A549 (cell line): ENCODE data around the gene DYNC2H1. TPM values are rescaled to one million over a fixed set of nuclear protein-coding genes. Genes with fewer than 3 reads are reported as not detected.

Experiments
- ATAC-seq, 2 experiments: fragments of 200-7000 bp in 1 of 2; fragments of >200 bp in 1 of 2; cut with Nextera tagmentation in 1 of 2; cut with Tn5 transposase in 1 of 2; 3 replicates each; pipeline versions ENCODE4 v1.8.0 to v1.9.1; 2018 to 2020; ENCODE audit warnings: mild to moderate bottlenecking in 1 of 2, moderate library complexity in 1 of 2
- CTCF ChIA-PET: fragments of 300-600 bp; sonication (Branson Sonifier 250); formaldehyde crosslinking; extraction: SDS; loops from one replicate; lab custom pipeline; 2021; ENCODE audit warnings: antibody characterized with exemption, inconsistent platforms; lab: Yijun Ruan, JAX
- POLR2A ChIA-PET: fragments of 350-600 bp; formaldehyde crosslinking; extraction: SDS; loops from one replicate; lab custom pipeline; 2021; ENCODE audit warnings: antibody characterized with exemption, inconsistent platforms; lab: Yijun Ruan, JAX
- DNase-seq, 2 experiments: peaks; one replicate each; pipeline versions ENCODE4 v3.0.0 to v3.0.0-alpha.2; 2011 to 2016; ENCODE audit warnings: low read depth in 1 of 2, low spot score in 1 of 2
- FAIRE-seq: peaks from 2 replicates; lab custom pipeline; 2011; peaks lifted over from hg19 to GRCh38; lab: Jason Lieb, UNC
- H3K27ac ChIP-seq, 2 experiments: fragments of >200 bp; sonication (Bioruptor Twin); formaldehyde crosslinking; 3 replicates each; pipeline ENCODE4 v1.5.1; 2016 to 2017
- H3K4me1 ChIP-seq: fragments of >200 bp; sonication (Bioruptor Twin); formaldehyde crosslinking; 3 replicates; pipeline ENCODE4 v1.6.1; 2016
- H3K4me2 ChIP-seq: fragments of >200 bp; sonication (Bioruptor Twin); formaldehyde crosslinking; 3 replicates; pipeline ENCODE4 v1.6.1; 2016
- H3K4me3 ChIP-seq: fragments of >200 bp; sonication (Bioruptor Twin); formaldehyde crosslinking; 3 replicates; pipeline ENCODE4 v1.5.1; 2016
- H3K9me3 ChIP-seq: fragments of >200 bp; sonication (Bioruptor Twin); formaldehyde crosslinking; 3 replicates; pipeline ENCODE4 v1.6.1; 2016
- ATOH8 ChIP-seq: fragments of 250-450 bp; sonication (Bioruptor Pico); IDR thresholded peaks from 2 replicates; pipeline ENCODE4 v1.5.0; 2020; ENCODE audit warnings: low read depth, mild to moderate bottlenecking, moderate library complexity
- BCL3 ChIP-seq: fragments of >200 bp; sonication (Bioruptor Twin); formaldehyde crosslinking; IDR thresholded peaks from 3 replicates; pipeline ENCODE4 v1.6.1; 2016
- CBX8 ChIP-seq: fragments of 200-600 bp; sonication (generic); IDR thresholded peaks from 2 replicates; pipeline ENCODE4 v1.6.1; 2016
- CEBPB ChIP-seq, 2 experiments: fragments of >200 bp in 1 of 2; sonication (Bioruptor Twin) in 1 of 2; formaldehyde crosslinking in 1 of 2; IDR thresholded peaks; 2 replicates each; pipeline ENCODE4 v1.6.1; 2012 to 2016
- GATA3 ChIP-seq: IDR thresholded peaks from 2 replicates; pipeline ENCODE4 v1.6.1; 2012; ENCODE audit warnings: borderline replicate concordance
- HMGXB4 ChIP-seq: fragments of 250-450 bp; sonication (Bioruptor Pico); IDR thresholded peaks from 2 replicates; pipeline ENCODE4 v1.5.0; 2021; ENCODE audit warnings: mild to moderate bottlenecking, moderate library complexity, borderline replicate concordance
- HOXA7 ChIP-seq: fragments of 250-450 bp; sonication (Bioruptor Pico); IDR thresholded peaks from 2 replicates; pipeline ENCODE4 v1.5.0; 2020; ENCODE audit warnings: mild to moderate bottlenecking, moderate library complexity
- HOXB13 ChIP-seq: fragments of 250-450 bp; sonication (Bioruptor Pico); IDR thresholded peaks from 2 replicates; pipeline ENCODE4 v1.5.0; 2020; ENCODE audit warnings: low read depth, mild to moderate bottlenecking, moderate library complexity
- JUNB ChIP-seq: fragments of >200 bp; sonication (Bioruptor Twin); formaldehyde crosslinking; IDR thresholded peaks from 2 replicates; pipeline ENCODE4 v1.6.1; 2016
- KDM1A ChIP-seq: fragments of 200-600 bp; sonication (generic); IDR thresholded peaks from 2 replicates; pipeline ENCODE4 v1.6.1; 2016; ENCODE audit warnings: low read depth, mild to moderate bottlenecking
- NPAS2 ChIP-seq: fragments of 250-450 bp; sonication (Bioruptor Pico); IDR thresholded peaks from 2 replicates; pipeline ENCODE4 v1.8.0; 2022; ENCODE audit warnings: mild to moderate bottlenecking, moderate library complexity, borderline replicate concordance
- PBX3 ChIP-seq: IDR thresholded peaks from 2 replicates; pipeline ENCODE4 v1.6.1; 2012
- PHF8 ChIP-seq: fragments of 200-600 bp; sonication (generic); IDR thresholded peaks from 2 replicates; pipeline ENCODE4 v1.6.1; 2016; ENCODE audit warnings: low read depth, mild to moderate bottlenecking, antibody characterized with exemption, moderate library complexity, borderline replicate concordance
- POLR2A ChIP-seq: IDR thresholded peaks from 2 replicates; pipeline ENCODE4 v1.6.1; 2012; ENCODE audit warnings: mild to moderate bottlenecking, low read length
- RCOR1 ChIP-seq: fragments of 150-350 bp; IDR thresholded peaks from 2 replicates; pipeline ENCODE4 v1.6.1; 2014; ENCODE audit warnings: antibody characterized with exemption, low read length, low read depth
- SREBF2 ChIP-seq: fragments of 450-650 bp; IDR thresholded peaks from 2 replicates; pipeline ENCODE4 v1.6.1; 2014; ENCODE audit warnings: mild to moderate bottlenecking, moderate library complexity
- TFCP2L1 ChIP-seq: fragments of 250-450 bp; sonication (Bioruptor Pico); IDR thresholded peaks from 2 replicates; pipeline ENCODE4 v1.5.0; 2021; ENCODE audit warnings: mild to moderate bottlenecking
- ZFP36 ChIP-seq: fragments of 450-650 bp; IDR thresholded peaks from 2 replicates; pipeline ENCODE4 v1.6.1; 2014; ENCODE audit warnings: borderline replicate concordance; ENCODE audit not compliant: partially characterized antibody
- WGBS: methylation state at CpG from one replicate; pipeline ENCODE4 v1.1.6; 2017; ENCODE audit errors: missing lambda C conversion rate; 5-methylcytosine and 5-hydroxymethylcytosine counted together
- polyA plus RNA-seq, 4 experiments: library from polyadenylated mRNA; depleted of rRNA in 3 of 4; stranded (reverse); fragments of >200 nt; fragmentation: RNase III in 1 of 4; extraction: RNeasy Plus Mini Kit Qiagen cat#74134 plus additional on column Dnase treatment in 1 of 4; gene quantifications; 2 replicates in 3 of 4; 3 replicates in 1 of 4; pipeline ENCODE4 v1.2.3, GENCODE V29; 2011 to 2017
- TF ChIP-seq, protein P1 (sequence below): fragments of 200-600 bp; sonication (generic); IDR thresholded peaks from 2 replicates; pipeline ENCODE4 v1.6.1; 2016; ENCODE audit warnings: antibody characterized with exemption, mild to moderate bottlenecking, moderate library complexity

The DYNC2H1 gene
- polyA plus RNA-seq, 2 of the 4 experiments (the other 2 are of a cell fraction): 4.9 to 14.8 TPM

GRCh38 chr11:103091064-103091800 lies 18.0 kb upstream of the DYNC2H1 start:
- Histone ChIP-seq H3K4me2 (peak overlapping the region; percentile 90), H3K4me3 (peak overlapping the region; percentile 58), H3K4me1 (peaks cover 15% of the 10 kb centered on the region; the same call in 2 of the 3 replicates), H3K27ac (peak overlapping the region; percentile 77 to 95), H3K9me3 (no peaks in the 10 kb centered on the region)
- peak; percentile 68 to 77 for ATAC-seq
- TF ChIP-seq GATA3: no peak
- no peak for TF ChIP-seq HOXA7 (CRISPR knock-in tag)
- no peak for TF ChIP-seq RCOR1
- TF ChIP-seq BCL3: no peak
- no peak for TF ChIP-seq PBX3
- TF ChIP-seq, protein P1, sequence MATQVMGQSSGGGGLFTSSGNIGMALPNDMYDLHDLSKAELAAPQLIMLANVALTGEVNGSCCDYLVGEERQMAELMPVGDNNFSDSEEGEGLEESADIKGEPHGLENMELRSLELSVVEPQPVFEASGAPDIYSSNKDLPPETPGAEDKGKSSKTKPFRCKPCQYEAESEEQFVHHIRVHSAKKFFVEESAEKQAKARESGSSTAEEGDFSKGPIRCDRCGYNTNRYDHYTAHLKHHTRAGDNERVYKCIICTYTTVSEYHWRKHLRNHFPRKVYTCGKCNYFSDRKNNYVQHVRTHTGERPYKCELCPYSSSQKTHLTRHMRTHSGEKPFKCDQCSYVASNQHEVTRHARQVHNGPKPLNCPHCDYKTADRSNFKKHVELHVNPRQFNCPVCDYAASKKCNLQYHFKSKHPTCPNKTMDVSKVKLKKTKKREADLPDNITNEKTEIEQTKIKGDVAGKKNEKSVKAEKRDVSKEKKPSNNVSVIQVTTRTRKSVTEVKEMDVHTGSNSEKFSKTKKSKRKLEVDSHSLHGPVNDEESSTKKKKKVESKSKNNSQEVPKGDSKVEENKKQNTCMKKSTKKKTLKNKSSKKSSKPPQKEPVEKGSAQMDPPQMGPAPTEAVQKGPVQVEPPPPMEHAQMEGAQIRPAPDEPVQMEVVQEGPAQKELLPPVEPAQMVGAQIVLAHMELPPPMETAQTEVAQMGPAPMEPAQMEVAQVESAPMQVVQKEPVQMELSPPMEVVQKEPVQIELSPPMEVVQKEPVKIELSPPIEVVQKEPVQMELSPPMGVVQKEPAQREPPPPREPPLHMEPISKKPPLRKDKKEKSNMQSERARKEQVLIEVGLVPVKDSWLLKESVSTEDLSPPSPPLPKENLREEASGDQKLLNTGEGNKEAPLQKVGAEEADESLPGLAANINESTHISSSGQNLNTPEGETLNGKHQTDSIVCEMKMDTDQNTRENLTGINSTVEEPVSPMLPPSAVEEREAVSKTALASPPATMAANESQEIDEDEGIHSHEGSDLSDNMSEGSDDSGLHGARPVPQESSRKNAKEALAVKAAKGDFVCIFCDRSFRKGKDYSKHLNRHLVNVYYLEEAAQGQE: no peak
- no peak for TF ChIP-seq KDM1A
- no peak for TF ChIP-seq JUNB
- TF ChIP-seq POLR2A: no peak
- no peak for TF ChIP-seq CBX8
- TF ChIP-seq HMGXB4 (CRISPR knock-in tag): no peak
- no peak for TF ChIP-seq TFCP2L1 (CRISPR knock-in tag)
- no peak for TF ChIP-seq SREBF2
- TF ChIP-seq ATOH8 (CRISPR knock-in tag): no peak
- TF ChIP-seq NPAS2 (CRISPR knock-in tag): no peak
- TF ChIP-seq ZFP36: no peak
- no peak for TF ChIP-seq HOXB13 (CRISPR knock-in tag)
- no peak for TF ChIP-seq CEBPB (IDR thresholded peaks at IDR 0.05)
- TF ChIP-seq PHF8: no peak
- WGBS: 5% methylated on average over 11 of the region's 26 CpGs
- POLR2A ChIA-PET: interaction anchor here (1.3 to 2.4 kb wide), 3 partner anchors 9 to 18 kb away, joined by 3 to 25 read pairs (median 5); partner anchors contain the start of gene DYNC2H1
- peak; percentile 11 to 33 for DNase-seq
- CTCF ChIA-PET: interaction anchor here (1.4 to 2.7 kb wide), 2 partner anchors 10 to 18 kb away, joined by 7 to 13 read pairs; partner anchors contain the start of gene DYNC2H1
- no peak for FAIRE-seq
